Gastrocnemius medialis (tissue), 4 donors: Measurements from ENCODE around the gene PAPSS2. TPM values are rescaled to one million over a fixed set of nuclear protein-coding genes. Genes with fewer than 3 reads are reported as not detected.

Source experiments
- ATAC-seq, 2 donors: fragments of 150-250 bp; one replicate each; pipeline ENCODE4 v1.9.1; 2016
- DNase-seq, 2 donors: peaks; one replicate each; pipeline ENCODE4 v3.0.0-alpha.2; 2019
- H3K27ac ChIP-seq, 4 donors: fragments of 200-600 bp; sonication (generic); 1 replicate in 1 of 4; 2 replicates in 3 of 4; pipeline ENCODE4 v1.5.1; 2016 to 2018; ENCODE audit warnings: mild to moderate bottlenecking in 2 of 4, moderate library complexity in 1 of 4
- H3K27me3 ChIP-seq, 3 donors: fragments of 200-600 bp; sonication (generic) in 2 of 3; 1 replicate in 1 of 3; 2 replicates in 2 of 3; pipeline versions ENCODE4 v1.5.1 to v1.6.0; 2016 to 2019; ENCODE audit warnings: mild to moderate bottlenecking in 1 of 3, moderate library complexity in 1 of 3
- H3K36me3 ChIP-seq, 2 donors: fragments of 200-600 bp; sonication (generic) in 1 of 2; one replicate each; pipeline ENCODE4 v1.5.1; 2017 to 2018
- H3K4me1 ChIP-seq, 2 donors: fragments of 200-600 bp; sonication (generic) in 1 of 2; one replicate each; pipeline ENCODE4 v1.5.1; 2016 to 2017; ENCODE audit warnings: mild to moderate bottlenecking in 2 of 2
- H3K4me3 ChIP-seq, 4 donors: fragments of 200-600 bp; sonication (generic) in 3 of 4; 1 replicate in 1 of 4; 2 replicates in 3 of 4; pipeline ENCODE4 v1.5.1; 2016 to 2019; ENCODE audit warnings: mild to moderate bottlenecking in 2 of 4
- H3K9me3 ChIP-seq, 3 donors: fragments of 200-600 bp; sonication (generic) in 2 of 3; 1 replicate in 1 of 3; 2 replicates in 2 of 3; pipeline ENCODE4 v1.5.1; 2016 to 2019
- POLR2A ChIP-seq, 2 donors: fragments of 450-650 bp; IDR thresholded peaks; one replicate each; pipeline ENCODE4 v1.6.1; 2017; ENCODE audit warnings: antibody characterized with exemption in 2 of 2, mild to moderate bottlenecking in 2 of 2, moderate library complexity in 2 of 2
- in situ Hi-C, 4 donors: fragments of 200-750 bp; cut with MboI; loops; one replicate each; pipeline versions ENCODE4 v1.15.0 to v1.8.0; 2017; ENCODE audit warnings: low sequenced_read_pairs in 4 of 4
- intact Hi-C: fragments of 100-400 bp; cut with DNase I; formaldehyde crosslinking; loops from one replicate; pipeline ENCODE4 v1.15.1; 2023; ENCODE audit warnings: low total_unique reads
- total RNA-seq, 4 donors: library from RNA; depleted of rRNA; stranded (reverse); fragments of >200 nt; gene quantifications; one replicate each; pipeline versions ENCODE4 v1.1.0 to v1.2.3, GENCODE V29; 2016
- TF ChIP-seq, protein P1 (sequence below), 5 experiments: fragments of 450-650 bp in 3 of 5; fragments of 200-600 bp in 2 of 5; sonication (generic) in 2 of 5; IDR thresholded peaks in 4 of 5; conservative IDR thresholded peaks in 1 of 5; 1 replicate in 4 of 5; 2 replicates in 1 of 5; pipeline ENCODE4 v1.5.1; 2016 to 2019; ENCODE audit warnings: antibody characterized with exemption in 5 of 5, mild to moderate bottlenecking in 3 of 5, moderate library complexity in 3 of 5

Gene PAPSS2
- total RNA-seq, 4 donors from 2014 or later = 2.7 to 8.7 (median 6.8) TPM

DNA sequence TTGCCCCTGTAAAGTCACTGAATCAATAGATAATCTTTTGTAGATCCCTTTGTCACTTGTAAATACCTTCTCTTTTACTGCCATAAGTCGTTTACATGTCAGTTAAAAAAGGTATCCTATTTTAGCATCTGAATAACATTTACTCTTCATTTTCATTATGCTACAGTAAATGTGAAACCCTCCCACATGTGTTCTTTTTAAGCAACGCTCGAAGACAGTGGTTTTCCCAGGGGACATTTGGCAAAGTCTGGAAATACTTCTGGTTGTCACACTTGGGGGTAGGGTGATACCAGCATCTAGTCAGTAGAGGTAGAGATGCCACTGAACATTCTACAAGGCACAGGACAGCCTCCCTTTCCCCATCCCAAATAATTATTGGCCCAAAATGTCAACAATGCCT, 134.6 kb downstream of the PAPSS2 start:
- H3K36me3 ChIP-seq = peaks cover 0 to 9% of the 10 kb centered on the region in 2 donors
- no peak overlapping the region for H3K27ac ChIP-seq
- in situ Hi-C loops = no loop called here
- no peak for TF ChIP-seq POLR2A (IDR thresholded peaks at IDR 0.05)
- TF ChIP-seq, protein P1, sequence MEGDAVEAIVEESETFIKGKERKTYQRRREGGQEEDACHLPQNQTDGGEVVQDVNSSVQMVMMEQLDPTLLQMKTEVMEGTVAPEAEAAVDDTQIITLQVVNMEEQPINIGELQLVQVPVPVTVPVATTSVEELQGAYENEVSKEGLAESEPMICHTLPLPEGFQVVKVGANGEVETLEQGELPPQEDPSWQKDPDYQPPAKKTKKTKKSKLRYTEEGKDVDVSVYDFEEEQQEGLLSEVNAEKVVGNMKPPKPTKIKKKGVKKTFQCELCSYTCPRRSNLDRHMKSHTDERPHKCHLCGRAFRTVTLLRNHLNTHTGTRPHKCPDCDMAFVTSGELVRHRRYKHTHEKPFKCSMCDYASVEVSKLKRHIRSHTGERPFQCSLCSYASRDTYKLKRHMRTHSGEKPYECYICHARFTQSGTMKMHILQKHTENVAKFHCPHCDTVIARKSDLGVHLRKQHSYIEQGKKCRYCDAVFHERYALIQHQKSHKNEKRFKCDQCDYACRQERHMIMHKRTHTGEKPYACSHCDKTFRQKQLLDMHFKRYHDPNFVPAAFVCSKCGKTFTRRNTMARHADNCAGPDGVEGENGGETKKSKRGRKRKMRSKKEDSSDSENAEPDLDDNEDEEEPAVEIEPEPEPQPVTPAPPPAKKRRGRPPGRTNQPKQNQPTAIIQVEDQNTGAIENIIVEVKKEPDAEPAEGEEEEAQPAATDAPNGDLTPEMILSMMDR (IDR thresholded peaks at IDR 0.05 in 4 of 5, conservative IDR thresholded peaks at IDR 0.05 in 1 of 5) = no peak
- no peak overlapping the region for H3K4me3 ChIP-seq
- no peak for DNase-seq
- peaks cover 0 to 8% of the 10 kb centered on the region in 2 donors for H3K4me1 ChIP-seq
- no peak for ATAC-seq
- no peaks in the 10 kb centered on the region for H3K9me3 ChIP-seq
- intact Hi-C loops = no loop called here
- no peaks in the 10 kb centered on the region for H3K27me3 ChIP-seq

Other genes with a start within 250 kb of the PAPSS2 start
- 1 to 10 TPM; 6.9 to 7.1 (median 7.0) TPM for gene MINPP1, start 155.0 kb upstream of the PAPSS2 start, total RNA-seq
- gene ATAD1, start 158.3 kb downstream of the PAPSS2 start, total RNA-seq = 10 to 100 TPM; 32.0 to 65.4 (median 51.0) TPM
- under 1 TPM; 0.10 to 0.39 (median 0.22) TPM for gene KLLN, start 203.7 kb downstream of the PAPSS2 start, total RNA-seq
- 10 to 100 TPM; 32.2 to 54.5 (median 41.5) TPM for gene PTEN, start 203.7 kb downstream of the PAPSS2 start, total RNA-seq